Vagina (tissue), 2 donors: ENCODE data around the gene DCC. TPM values are rescaled to one million over a fixed set of nuclear protein-coding genes. Genes with fewer than 3 reads are reported as not detected.

Source experiments
- DNase-seq, 2 donors: peaks; one replicate each; pipeline ENCODE4 v3.0.0-alpha.2; 2017; ENCODE audit errors: extremely low spot score in 2 of 2
- H3K27ac ChIP-seq: fragments of 200-600 bp; sonication (generic); one replicate; pipeline ENCODE4 v1.5.1; 2019
- H3K27me3 ChIP-seq: fragments of 200-600 bp; sonication (generic); one replicate; pipeline ENCODE4 v1.5.1; 2019
- H3K36me3 ChIP-seq, 2 donors: fragments of 200-600 bp; sonication (generic); one replicate each; pipeline ENCODE4 v1.5.1; 2017 to 2019
- H3K4me1 ChIP-seq: fragments of 200-600 bp; sonication (generic); one replicate; pipeline ENCODE4 v1.5.1; 2019
- H3K4me3 ChIP-seq, 2 donors: fragments of 200-600 bp; sonication (generic); 1 replicate in 1 of 2; 2 replicates in 1 of 2; pipeline ENCODE4 v1.5.1; 2016 to 2019
- H3K9me3 ChIP-seq: fragments of 200-600 bp; sonication (generic); one replicate; pipeline ENCODE4 v1.5.1; 2019
- POLR2A ChIP-seq, 2 donors: fragments of 450-650 bp; IDR thresholded peaks; one replicate each; pipeline ENCODE4 v1.6.1; 2017; ENCODE audit warnings: antibody characterized with exemption in 2 of 2, mild to moderate bottlenecking in 2 of 2, moderate library complexity in 2 of 2
- POLR2AphosphoS5 ChIP-seq, 2 donors: sonication (generic); formaldehyde crosslinking; IDR thresholded peaks; one replicate each; pipeline ENCODE4 v1.9.0; 2017; ENCODE audit warnings: antibody characterized with exemption in 2 of 2, mild to moderate bottlenecking in 2 of 2, low read depth in 1 of 2; ENCODE audit not compliant: insufficient read depth in 1 of 2
- intact Hi-C: fragments of 100-400 bp; cut with DNase I; formaldehyde crosslinking; loops from one replicate; pipeline ENCODE4 v1.15.1; 2023
- total RNA-seq: library from RNA; depleted of rRNA; stranded (reverse); fragments of >200 nt; gene quantifications from one replicate; pipeline ENCODE4 v1.2.3, GENCODE V29; 2016
- TF ChIP-seq, protein P1 (sequence below), 3 experiments: fragments of 450-650 bp in 2 of 3; fragments of 200-600 bp in 1 of 3; sonication (generic) in 1 of 3; IDR thresholded peaks; one replicate each; pipeline ENCODE4 v1.5.1; 2017 to 2019; ENCODE audit warnings: antibody characterized with exemption in 3 of 3, mild to moderate bottlenecking in 2 of 3, moderate library complexity in 2 of 3

The DCC gene
- total RNA-seq, 1 donor from 2014 or later, result not detected

DNA sequence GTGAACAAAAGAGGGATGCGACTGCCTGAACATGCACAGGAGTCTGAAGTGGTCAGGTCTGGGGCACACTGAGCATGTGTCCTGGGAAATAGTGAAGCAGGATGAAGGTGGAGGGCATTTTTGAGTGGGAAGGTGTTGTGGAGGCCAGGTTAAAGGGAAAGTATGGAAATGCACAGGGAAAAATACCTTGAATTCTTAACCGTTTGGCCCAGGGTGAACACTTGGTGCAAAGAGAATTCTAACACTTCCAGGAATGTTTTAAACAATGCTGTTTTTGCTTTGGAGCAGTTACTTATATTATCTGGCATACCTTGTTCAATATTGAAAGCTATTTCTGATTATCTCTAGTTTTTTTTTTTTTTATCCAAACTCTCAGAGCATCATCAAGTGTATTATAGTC, 623.5 kb downstream of the DCC start:
- Histone ChIP-seq H3K36me3 (no peaks in the 10 kb centered on the region), H3K27ac (no peak overlapping the region), H3K9me3 (no peaks in the 10 kb centered on the region), H3K4me1 (no peaks in the 10 kb centered on the region), H3K27me3 (no peaks in the 10 kb centered on the region), H3K4me3 (no peak overlapping the region)
- intact Hi-C loops, result no loop called here
- no peak for DNase-seq
- TF ChIP-seq POLR2AphosphoS5 (IDR thresholded peaks at IDR 0.05; ENCODE audit: insufficient read depth in 1 of 2, low read depth in 1 of 2) (no peak), POLR2A (IDR thresholded peaks at IDR 0.05) (no peak)
- TF ChIP-seq, protein P1, sequence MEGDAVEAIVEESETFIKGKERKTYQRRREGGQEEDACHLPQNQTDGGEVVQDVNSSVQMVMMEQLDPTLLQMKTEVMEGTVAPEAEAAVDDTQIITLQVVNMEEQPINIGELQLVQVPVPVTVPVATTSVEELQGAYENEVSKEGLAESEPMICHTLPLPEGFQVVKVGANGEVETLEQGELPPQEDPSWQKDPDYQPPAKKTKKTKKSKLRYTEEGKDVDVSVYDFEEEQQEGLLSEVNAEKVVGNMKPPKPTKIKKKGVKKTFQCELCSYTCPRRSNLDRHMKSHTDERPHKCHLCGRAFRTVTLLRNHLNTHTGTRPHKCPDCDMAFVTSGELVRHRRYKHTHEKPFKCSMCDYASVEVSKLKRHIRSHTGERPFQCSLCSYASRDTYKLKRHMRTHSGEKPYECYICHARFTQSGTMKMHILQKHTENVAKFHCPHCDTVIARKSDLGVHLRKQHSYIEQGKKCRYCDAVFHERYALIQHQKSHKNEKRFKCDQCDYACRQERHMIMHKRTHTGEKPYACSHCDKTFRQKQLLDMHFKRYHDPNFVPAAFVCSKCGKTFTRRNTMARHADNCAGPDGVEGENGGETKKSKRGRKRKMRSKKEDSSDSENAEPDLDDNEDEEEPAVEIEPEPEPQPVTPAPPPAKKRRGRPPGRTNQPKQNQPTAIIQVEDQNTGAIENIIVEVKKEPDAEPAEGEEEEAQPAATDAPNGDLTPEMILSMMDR (IDR thresholded peaks at IDR 0.05), result no peak

DNA sequence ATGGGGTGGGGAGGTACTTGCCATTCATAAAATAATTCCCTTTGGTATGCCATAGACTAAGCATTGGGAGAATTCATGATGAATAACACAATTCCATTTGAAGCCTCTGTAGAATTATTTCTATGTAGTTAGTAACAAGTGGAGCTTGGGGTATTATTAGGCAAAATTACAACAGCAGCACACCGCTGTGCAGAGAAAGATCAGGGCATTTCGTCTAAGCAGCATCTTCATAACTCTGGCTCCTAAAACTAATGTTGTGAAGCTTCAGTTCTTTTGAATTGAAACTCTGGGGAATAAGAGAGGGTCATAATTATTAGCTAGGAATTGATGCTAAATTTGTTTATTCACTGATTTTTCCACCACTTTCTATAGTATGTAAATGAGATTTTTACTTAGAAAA, 630.7 kb downstream of the DCC start:
- TF ChIP-seq, protein P1 (IDR thresholded peaks at IDR 0.05), result no peak
- no peak for TF ChIP-seq POLR2AphosphoS5 (IDR thresholded peaks at IDR 0.05; ENCODE audit: insufficient read depth in 1 of 2, low read depth in 1 of 2)
- TF ChIP-seq POLR2A (IDR thresholded peaks at IDR 0.05), result no peak
- no peak for DNase-seq
- H3K9me3 ChIP-seq, result no peaks in the 10 kb centered on the region
- no peak overlapping the region for H3K4me3 ChIP-seq
- no peaks in the 10 kb centered on the region for H3K27me3 ChIP-seq
- intact Hi-C loops, result no loop called here
- no peak overlapping the region for H3K27ac ChIP-seq
- H3K4me1 ChIP-seq, result no peaks in the 10 kb centered on the region
- no peaks in the 10 kb centered on the region for H3K36me3 ChIP-seq

DNA sequence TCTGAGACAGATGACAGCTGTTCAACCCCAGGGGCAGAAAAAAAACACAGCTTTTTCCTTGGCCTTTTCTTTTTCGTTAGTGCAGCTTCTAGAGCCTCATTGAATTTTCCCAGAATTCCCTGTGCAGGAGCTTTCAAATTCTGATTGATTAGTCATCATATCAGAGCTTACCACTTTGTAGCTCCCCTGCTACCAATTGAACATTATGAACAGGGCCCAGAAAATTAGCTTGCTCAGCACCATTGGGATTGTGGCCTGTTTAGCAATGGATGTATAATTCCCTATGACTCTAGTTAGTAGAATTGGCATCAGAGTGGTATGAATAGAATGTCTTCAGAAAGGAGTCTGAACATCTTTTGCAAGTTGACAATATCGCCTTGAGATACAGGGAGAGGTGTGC, 631.1 kb downstream of the DCC start:
- intact Hi-C loops, result no loop called here
- no peak for DNase-seq
- H3K27me3 ChIP-seq, result no peaks in the 10 kb centered on the region
- no peaks in the 10 kb centered on the region for H3K9me3 ChIP-seq
- H3K27ac ChIP-seq, result no peak overlapping the region
- H3K36me3 ChIP-seq, result no peaks in the 10 kb centered on the region
- H3K4me3 ChIP-seq, result no peak overlapping the region
- no peaks in the 10 kb centered on the region for H3K4me1 ChIP-seq
- TF ChIP-seq, protein P1 (IDR thresholded peaks at IDR 0.05), result no peak
- no peak for TF ChIP-seq POLR2A (IDR thresholded peaks at IDR 0.05)
- TF ChIP-seq POLR2AphosphoS5 (IDR thresholded peaks at IDR 0.05; ENCODE audit: insufficient read depth in 1 of 2, low read depth in 1 of 2), result no peak

DNA sequence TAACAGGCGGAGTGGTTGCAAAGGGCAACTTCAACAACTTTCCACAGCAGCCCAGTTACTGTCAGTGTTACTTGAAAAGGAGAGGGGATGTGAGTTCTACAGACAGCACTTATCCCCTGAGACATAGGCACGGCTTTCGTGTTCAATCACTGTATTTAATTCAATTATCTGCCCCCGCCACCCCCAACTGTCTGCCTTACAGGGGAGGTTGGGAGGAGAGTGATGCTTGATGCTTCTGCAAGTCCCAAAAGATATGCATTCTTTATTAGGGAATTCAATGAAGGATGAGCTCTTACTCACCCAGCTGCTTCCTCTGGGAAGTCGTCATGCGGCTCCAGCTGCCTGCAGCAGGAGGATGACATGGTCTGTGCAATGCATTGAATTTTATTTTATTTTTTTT, 639.9 kb downstream of the DCC start:
- Histone ChIP-seq H3K27me3 (no peaks in the 10 kb centered on the region), H3K4me1 (no peaks in the 10 kb centered on the region), H3K9me3 (no peaks in the 10 kb centered on the region), H3K36me3 (no peaks in the 10 kb centered on the region), H3K4me3 (no peak overlapping the region), H3K27ac (no peak overlapping the region)
- intact Hi-C loops, result no loop called here
- TF ChIP-seq POLR2AphosphoS5 (IDR thresholded peaks at IDR 0.05; ENCODE audit: insufficient read depth in 1 of 2, low read depth in 1 of 2) (no peak), POLR2A (IDR thresholded peaks at IDR 0.05) (no peak)
- TF ChIP-seq, protein P1 (IDR thresholded peaks at IDR 0.05), result no peak
- no peak for DNase-seq

- Histone ChIP-seq H3K36me3 (no peaks in the 10 kb centered on the region), H3K27me3 (no peaks in the 10 kb centered on the region), H3K4me3 (no peak overlapping the region), H3K9me3 (no peaks in the 10 kb centered on the region), H3K27ac (no peak overlapping the region), H3K4me1 (no peaks in the 10 kb centered on the region)
- no peak for DNase-seq
- no peak for TF ChIP-seq POLR2A (IDR thresholded peaks at IDR 0.05)
- TF ChIP-seq, protein P1 (IDR thresholded peaks at IDR 0.05), result no peak
- TF ChIP-seq POLR2AphosphoS5 (IDR thresholded peaks at IDR 0.05; ENCODE audit: insufficient read depth in 1 of 2, low read depth in 1 of 2), result no peak
- intact Hi-C loops, result no loop called here
Measured at GRCh38 chr18:52991246-52991645, 651.2 kb downstream of the DCC start.
